Neuronal stem cell (in vitro differentiated cells): ENCODE data around the gene C14orf132. TPM values are rescaled to one million over a fixed set of nuclear protein-coding genes. Genes with fewer than 3 reads are reported as not detected.

ENCODE experiments used
- DNase-seq: peaks from one replicate; pipeline ENCODE4 v3.0.0-alpha.2; 2013; ENCODE audit warnings: low spot score
- H2AFZ ChIP-seq: one replicate; pipeline ENCODE4 v1.6.1; 2013; ENCODE audit warnings: mild to moderate bottlenecking, low read length, inconsistent platforms
- H2AK5ac ChIP-seq: 2 replicates; pipeline ENCODE4 v1.6.1; 2013; ENCODE audit warnings: low read depth, mild to moderate bottlenecking, inconsistent platforms, low read length, moderate library complexity, mixed read lengths
- H2BK120ac ChIP-seq: 2 replicates; pipeline ENCODE4 v1.6.1; 2013; ENCODE audit warnings: low read depth, mild to moderate bottlenecking, inconsistent platforms, low read length, moderate library complexity, mixed read lengths
- H2BK12ac ChIP-seq: one replicate; pipeline ENCODE4 v1.6.1; 2013; ENCODE audit warnings: low read length, inconsistent platforms
- H2BK15ac ChIP-seq: 2 replicates; pipeline ENCODE4 v1.6.1; 2013; ENCODE audit warnings: mild to moderate bottlenecking, low read length, inconsistent platforms, mixed read lengths
- H2BK5ac ChIP-seq: one replicate; pipeline ENCODE4 v1.6.1; 2013; ENCODE audit warnings: inconsistent platforms, mild to moderate bottlenecking, low read length, moderate library complexity
- H3K14ac ChIP-seq: one replicate; pipeline ENCODE4 v1.6.1; 2013; ENCODE audit warnings: low read length, inconsistent platforms
- H3K18ac ChIP-seq: 2 replicates; pipeline ENCODE4 v1.6.1; 2013; ENCODE audit warnings: low read length, inconsistent platforms
- H3K23ac ChIP-seq: 2 replicates; pipeline ENCODE4 v1.6.1; 2013; ENCODE audit warnings: low read depth, mild to moderate bottlenecking, mixed read lengths, low read length, inconsistent platforms; ENCODE audit not compliant: poor library complexity
- H3K27ac ChIP-seq: replicated peaks from 3 replicates; pipeline ENCODE4 v1.5.1; 2013; ENCODE audit warnings: low read length, inconsistent platforms
- H3K27me3 ChIP-seq, 3 experiments: 2 replicates each; pipeline ENCODE4 v1.6.1; 2013; ENCODE audit warnings: low read length in 3 of 3, mild to moderate bottlenecking in 2 of 3, inconsistent platforms in 1 of 3, low read depth in 1 of 3, mixed read lengths in 1 of 3, moderate library complexity in 1 of 3; ENCODE audit not compliant: control insufficient read depth in 3 of 3, insufficient read depth in 3 of 3
- H3K36me3 ChIP-seq, 2 donors: replicated peaks in 1 of 2; 2 replicates each; pipeline ENCODE4 v1.6.1; 2013; ENCODE audit warnings: low read length in 2 of 2; ENCODE audit not compliant: control insufficient read depth in 2 of 2, insufficient read depth in 2 of 2
- H3K4ac ChIP-seq: 2 replicates; pipeline ENCODE4 v1.6.1; 2013; ENCODE audit warnings: inconsistent platforms, mild to moderate bottlenecking, low read length, moderate library complexity
- H3K4me1 ChIP-seq, 2 donors: 1 replicate in 1 of 2; 2 replicates in 1 of 2; pipeline ENCODE4 v1.6.1; 2013; ENCODE audit warnings: low read length in 2 of 2, low read depth in 1 of 2; ENCODE audit not compliant: control insufficient read depth in 2 of 2, insufficient read depth in 1 of 2
- H3K4me2 ChIP-seq: one replicate; pipeline ENCODE4 v1.6.1; 2013; ENCODE audit warnings: mild to moderate bottlenecking, low read length, inconsistent platforms; ENCODE audit not compliant: insufficient read depth, poor library complexity, severe bottlenecking
- H3K4me3 ChIP-seq, 2 donors: 2 replicates each; pipeline ENCODE4 v1.5.1; 2013; ENCODE audit warnings: low read length in 2 of 2, mild to moderate bottlenecking in 2 of 2, inconsistent platforms in 1 of 2, moderate library complexity in 1 of 2
- H3K79me1 ChIP-seq: one replicate; pipeline ENCODE4 v1.6.1; 2013; ENCODE audit warnings: low read depth, mild to moderate bottlenecking, inconsistent platforms, low read length, moderate library complexity
- H3K9ac ChIP-seq: one replicate; pipeline ENCODE4 v1.6.1; 2013; ENCODE audit warnings: mild to moderate bottlenecking, low read depth, low read length, inconsistent platforms; ENCODE audit not compliant: poor library complexity
- H3K9me3 ChIP-seq, 2 donors: replicated peaks in 1 of 2; 2 replicates each; pipeline versions ENCODE3 to v1.6.1; 2013; ENCODE audit warnings: low read length in 2 of 2, mild to moderate bottlenecking in 2 of 2, inconsistent platforms in 1 of 2, low read depth in 1 of 2, mixed read lengths in 1 of 2, moderate library complexity in 1 of 2; ENCODE audit not compliant: control insufficient read depth in 2 of 2, insufficient read depth in 1 of 2
- H4K8ac ChIP-seq: one replicate; pipeline ENCODE4 v1.6.1; 2013; ENCODE audit warnings: low read depth, mild to moderate bottlenecking, inconsistent platforms, low read length, moderate library complexity
- H4K91ac ChIP-seq: one replicate; pipeline ENCODE4 v1.6.1; 2013; ENCODE audit warnings: low read length, low read depth, mild to moderate bottlenecking, inconsistent platforms; ENCODE audit not compliant: poor library complexity
- WGBS, 2 donors: extraction: QIAGEN DNeasy Blood & Tissue Kit; methylation state at CpG; one replicate each; pipeline ENCODE4 v1.1.7; 2013; ENCODE audit warnings: missing lambda C conversion rate in 2 of 2, mixed read lengths in 1 of 2; ENCODE audit not compliant: insufficient read length in 2 of 2, insufficient replicate concordance in 1 of 2; ENCODE audit errors: extremely low coverage in 2 of 2; 5-methylcytosine and 5-hydroxymethylcytosine counted together
- small RNA-seq: library from polyadenylated mRNA; stranded (forward); fragments of <200 nt; extraction: miRNeasy Mini kit (QIAGEN cat#:217004); gene quantifications from one replicate; pipeline ENCODE3, GENCODE V24; 2013; ENCODE audit not compliant: insufficient read depth

Gene C14orf132

DNA sequence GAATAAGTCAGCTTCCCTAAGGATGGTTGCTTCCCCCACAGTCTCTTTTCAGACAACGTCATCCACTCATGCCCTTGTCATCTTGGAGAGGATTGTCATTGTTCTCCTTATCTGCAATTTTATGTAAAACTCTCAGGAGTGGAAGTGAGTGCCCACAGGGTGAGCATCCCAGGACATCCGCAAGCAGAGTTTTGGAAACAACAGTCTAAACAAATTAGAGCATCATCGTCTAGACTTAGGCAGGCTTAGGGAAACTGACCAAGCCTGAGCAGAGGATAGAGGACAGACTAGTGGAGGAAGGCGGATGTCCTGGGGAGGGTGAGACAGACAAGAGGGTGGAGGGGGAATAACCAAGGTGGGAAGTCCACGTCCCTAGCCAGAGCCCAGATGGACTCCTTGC lies 101.8 kb downstream of the C14orf132 start:
- H2BK5ac ChIP-seq = no peak overlapping the region

More for the DNA sequence above, 101.8 kb downstream of the C14orf132 start:
- Histone ChIP-seq H3K18ac (no peak overlapping the region), H3K4me2 (no peak overlapping the region), H2BK15ac (no peak overlapping the region), H3K9me3 (peaks cover 0 to 2% of the 10 kb centered on the region in 2 donors), H3K4ac (no peak overlapping the region), H3K27ac (no peak overlapping the region), H3K4me3 (no peak overlapping the region), H4K8ac (no peak overlapping the region), H3K36me3 (no peaks in the 10 kb centered on the region), H3K27me3 (peaks cover 0 to 3% (median 0%) of the 10 kb centered on the region in 3 experiments), H3K9ac (no peak overlapping the region), H3K23ac (no peak overlapping the region), H3K79me1 (no peaks in the 10 kb centered on the region), H3K4me1 (no peaks in the 10 kb centered on the region), H2BK120ac (no peak overlapping the region), H2AFZ (no peak overlapping the region), H4K91ac (no peak overlapping the region), H2AK5ac (no peak overlapping the region), H3K14ac (no peak overlapping the region), H2BK12ac (no peak overlapping the region)
- DNase-seq = no peak
- no CpG with 5 or more reads among the region's 5 CpGs for WGBS, 2 donors

Small RNA genes within 50 kb of the gene (small RNA-seq; reads per million reads assigned to genes)
- not detected for gene AL137190.1
